ENCODE data around the gene PRSS56. TPM values are rescaled to one million over a fixed set of nuclear protein-coding genes. Genes with fewer than 3 reads are reported as not detected.

PRSS56 gene
- total and polyA plus RNA-seq, 5 donors: 0.05 to 0.11 TPM; not detected in 3

DNA sequence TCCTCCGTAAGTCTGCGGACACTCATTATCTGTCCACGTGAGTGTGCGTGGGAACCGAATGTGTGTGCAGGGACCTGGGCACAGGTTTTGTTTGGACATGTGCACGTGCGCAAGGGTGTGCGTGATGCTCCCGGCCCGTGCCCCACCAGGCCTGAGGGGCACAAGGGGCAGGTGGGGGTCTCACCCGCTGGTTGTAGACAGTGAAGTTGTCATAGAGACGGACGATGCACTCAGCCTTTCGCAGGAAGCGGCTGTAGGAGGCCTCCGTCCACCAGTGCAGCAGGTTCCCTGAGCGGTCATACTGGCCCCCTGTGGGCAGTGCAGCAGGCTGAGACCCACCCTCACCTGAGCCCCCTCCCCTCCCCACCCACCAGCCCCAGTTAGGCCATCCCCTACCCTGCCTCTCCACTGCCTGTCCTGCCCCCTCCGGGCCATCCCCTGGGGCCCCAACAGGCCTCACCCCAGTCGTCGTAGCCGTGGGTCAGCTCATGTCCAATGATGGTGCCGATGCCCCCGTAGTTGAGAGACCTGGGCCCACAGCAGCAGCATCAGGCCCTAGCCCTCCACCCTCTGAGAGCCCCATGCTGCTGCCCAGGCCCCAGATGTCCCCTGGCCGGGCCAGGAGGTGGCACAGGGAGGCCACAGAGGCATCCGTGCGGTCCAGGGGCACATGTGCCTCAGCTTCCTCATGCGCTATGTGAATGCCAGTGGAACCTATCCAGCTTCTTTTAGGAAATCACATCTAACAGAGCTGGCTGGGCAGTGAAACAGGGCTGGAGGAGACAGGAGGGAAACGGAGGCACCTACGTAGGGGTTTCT lies 38.7 kb upstream of the PRSS56 start:
- Histone ChIP-seq H3K4me3 (ENCODE audit: low read length) (no peak overlapping the region), H3K27me3 (ENCODE audit: control insufficient read depth, insufficient read depth) (no peaks in the 10 kb centered on the region), H3K27ac (ENCODE audit: low read length) (no peak overlapping the region), H3K9me3 (ENCODE audit: control insufficient read depth, low read length) (no peaks in the 10 kb centered on the region), H3K4me1 (ENCODE audit: control insufficient read depth, insufficient read depth, low read length) (no peaks in the 10 kb centered on the region)
- peak in 2 of 3 donors; percentile 29 to 31 for DNase-seq
- WGBS: 88% methylated on average over 29 of the region's 29 CpGs
- no peak for ATAC-seq
- intact Hi-C loops (cut with DNase I): no loop called here

- intact Hi-C loops (cut with DNase I): no loop called here
- peak in 2 of 3 donors; percentile 35 to 42 for DNase-seq
- no peak for ATAC-seq
- Histone ChIP-seq H3K4me1 (ENCODE audit: control insufficient read depth, insufficient read depth, low read length) (no peaks in the 10 kb centered on the region), H3K4me3 (ENCODE audit: low read length) (no peak overlapping the region), H3K27me3 (ENCODE audit: control insufficient read depth, insufficient read depth) (no peaks in the 10 kb centered on the region), H3K9me3 (ENCODE audit: control insufficient read depth, low read length) (no peaks in the 10 kb centered on the region), H3K27ac (ENCODE audit: low read length) (no peak overlapping the region)
- WGBS: 88% methylated on average over 31 of the region's 31 CpGs
These were observed 37.6 kb upstream of the PRSS56 start for GRCh38 chr2:232482301-232483238.

- Histone ChIP-seq H3K27ac (ENCODE audit: low read length) (no peak overlapping the region), H3K27me3 (ENCODE audit: control insufficient read depth, insufficient read depth) (no peaks in the 10 kb centered on the region), H3K4me3 (ENCODE audit: low read length) (no peak overlapping the region), H3K4me1 (ENCODE audit: control insufficient read depth, insufficient read depth, low read length) (no peaks in the 10 kb centered on the region), H3K9me3 (ENCODE audit: control insufficient read depth, low read length) (no peaks in the 10 kb centered on the region)
- no peak for ATAC-seq
- 92% methylated on average over 10 of the region's 10 CpGs for WGBS
- DNase-seq: peak in 1 of 3 donors; percentile 25
- intact Hi-C loops (cut with DNase I): no loop called here
These were observed 36.8 kb upstream of the PRSS56 start for GRCh38 chr2:232483311-232483922.

GRCh38 chr2:232483923-232484627 lies 36.1 kb upstream of the PRSS56 start:
- ATAC-seq: no peak
- H3K4me3 ChIP-seq (ENCODE audit: low read length): no peak overlapping the region
- intact Hi-C loops (cut with DNase I): no loop called here
- H3K27me3 ChIP-seq (ENCODE audit: control insufficient read depth, insufficient read depth): no peaks in the 10 kb centered on the region
- no peak for DNase-seq
- WGBS: 89% methylated on average over 19 of the region's 19 CpGs
- no peak overlapping the region for H3K27ac ChIP-seq (ENCODE audit: low read length)
- H3K9me3 ChIP-seq (ENCODE audit: control insufficient read depth, low read length): no peaks in the 10 kb centered on the region
- H3K4me1 ChIP-seq (ENCODE audit: control insufficient read depth, insufficient read depth, low read length): no peaks in the 10 kb centered on the region

- Histone ChIP-seq H3K4me3 (ENCODE audit: low read length) (no peak overlapping the region), H3K27me3 (ENCODE audit: control insufficient read depth, insufficient read depth) (no peaks in the 10 kb centered on the region), H3K9me3 (ENCODE audit: control insufficient read depth, low read length) (no peaks in the 10 kb centered on the region), H3K27ac (ENCODE audit: low read length) (no peak overlapping the region), H3K4me1 (ENCODE audit: control insufficient read depth, insufficient read depth, low read length) (no peaks in the 10 kb centered on the region)
- ATAC-seq (no peak), DNase-seq (peak in 1 of 3 donors; percentile 17)
- intact Hi-C loops (cut with DNase I): no loop called here
- 75% methylated on average over 12 of the region's 12 CpGs for WGBS
These were observed 35.4 kb upstream of the PRSS56 start for GRCh38 chr2:232484628-232485347.

DNA sequence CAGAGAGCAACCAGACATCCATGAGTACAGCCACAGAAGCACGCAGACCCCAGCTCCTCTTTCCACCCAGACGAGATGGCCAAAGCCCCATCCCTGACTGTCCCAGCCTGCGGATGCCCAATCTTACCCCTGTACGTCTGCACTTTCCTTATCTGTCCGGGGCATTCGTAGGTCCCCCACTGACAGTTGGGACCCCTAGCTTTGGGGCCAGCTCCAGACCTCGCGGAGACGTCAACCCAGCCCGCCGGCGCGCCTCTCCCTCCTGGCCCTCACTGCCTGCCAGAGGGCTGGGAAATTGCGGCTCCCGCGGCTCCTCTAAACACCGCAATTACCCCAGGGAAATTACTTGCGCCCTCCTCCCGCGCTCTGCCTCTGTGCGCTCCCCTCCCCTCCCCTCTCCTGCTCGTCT lies 34.8 kb upstream of the PRSS56 start:
- Histone ChIP-seq H3K27ac (ENCODE audit: low read length) (no peak overlapping the region), H3K9me3 (ENCODE audit: control insufficient read depth, low read length) (no peaks in the 10 kb centered on the region), H3K4me1 (ENCODE audit: control insufficient read depth, insufficient read depth, low read length) (no peaks in the 10 kb centered on the region), H3K4me3 (ENCODE audit: low read length) (no peak overlapping the region), H3K27me3 (ENCODE audit: control insufficient read depth, insufficient read depth) (no peaks in the 10 kb centered on the region)
- intact Hi-C loops (cut with DNase I): no loop called here
- ATAC-seq: no peak
- 8% methylated on average over 22 of the region's 22 CpGs for WGBS
- peak in 1 of 3 donors; percentile 24 for DNase-seq

DNA sequence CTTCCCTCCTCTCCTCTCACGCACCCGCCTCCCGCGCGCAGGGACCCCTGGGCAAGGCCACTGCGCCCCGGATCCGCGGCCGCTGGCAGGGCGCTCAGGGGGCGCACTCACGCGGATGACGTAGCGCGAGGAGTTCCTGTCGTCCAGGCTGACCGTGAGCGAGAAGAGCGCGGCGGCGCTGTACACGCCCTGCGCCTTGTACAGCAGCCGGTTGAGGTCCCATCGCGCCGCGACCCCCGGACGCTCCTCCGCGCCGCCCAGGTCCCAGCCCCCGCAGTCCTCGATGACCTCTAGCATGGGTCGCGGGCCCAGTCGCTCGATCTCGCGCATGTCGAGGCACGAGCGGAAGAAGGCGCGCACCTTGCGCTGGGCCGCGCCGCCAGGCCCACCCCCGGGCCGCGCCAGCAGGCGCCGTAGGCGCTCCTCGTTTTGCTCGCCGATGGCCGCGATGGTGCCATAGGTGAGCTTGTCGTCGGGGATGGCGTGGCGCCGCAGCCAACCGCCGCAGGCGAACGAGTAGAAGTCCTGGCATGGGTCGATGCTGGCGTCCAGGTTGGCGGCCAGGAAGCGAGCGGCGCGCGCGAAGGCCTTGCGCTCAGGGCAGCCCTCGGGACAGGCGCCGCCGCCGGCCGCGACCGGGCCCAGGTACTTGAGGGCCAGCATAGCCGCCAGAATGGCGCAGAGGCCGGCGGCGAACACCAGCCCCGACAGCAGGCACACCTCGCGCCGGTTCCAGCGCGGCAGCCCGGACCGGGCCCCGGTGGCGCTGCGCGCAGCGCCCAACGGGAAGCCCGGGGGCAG lies 34.2 kb upstream of the PRSS56 start:
- Histone ChIP-seq H3K27me3 (ENCODE audit: control insufficient read depth, insufficient read depth) (no peaks in the 10 kb centered on the region), H3K4me1 (ENCODE audit: control insufficient read depth, insufficient read depth, low read length) (no peaks in the 10 kb centered on the region), H3K27ac (ENCODE audit: low read length) (no peak overlapping the region), H3K9me3 (ENCODE audit: control insufficient read depth, low read length) (no peaks in the 10 kb centered on the region), H3K4me3 (ENCODE audit: low read length) (no peak overlapping the region)
- intact Hi-C loops (cut with DNase I): no loop called here
- WGBS: 2% methylated on average over 111 of the region's 111 CpGs
- peak in 2 of 3 donors; percentile 33 to 43 for DNase-seq
- no peak for ATAC-seq

- no peak overlapping the region for H3K27ac ChIP-seq (ENCODE audit: low read length)
- intact Hi-C loops (cut with DNase I): no loop called here
- no peaks in the 10 kb centered on the region for H3K4me1 ChIP-seq (ENCODE audit: control insufficient read depth, insufficient read depth, low read length)
- no peaks in the 10 kb centered on the region for H3K27me3 ChIP-seq (ENCODE audit: control insufficient read depth, insufficient read depth)
- no peaks in the 10 kb centered on the region for H3K9me3 ChIP-seq (ENCODE audit: control insufficient read depth, low read length)
- DNase-seq: peak in 2 of 3 donors; percentile 33 to 41
- no peak for ATAC-seq
- H3K4me3 ChIP-seq (ENCODE audit: low read length): no peak overlapping the region
- 3% methylated on average over 74 of the region's 74 CpGs for WGBS
These were observed 33.4 kb upstream of the PRSS56 start for GRCh38 chr2:232486558-232487384.
